HCT116 (cell line): ENCODE results near the gene SMARCD2. TPM values are rescaled to one million over a fixed set of nuclear protein-coding genes. Genes with fewer than 3 reads are reported as not detected.

Experiments used
- ATAC-seq: fragments of 200-7000 bp; cut with Tn5 transposase; 2 replicates; pipeline ENCODE4 v1.9.1; 2020; ENCODE audit warnings: mild to moderate bottlenecking, moderate library complexity
- BruUV-seq: library from RNA; stranded (reverse); fragments of 400-500 nt; replicated peaks from 2 replicates; lab custom pipeline; 2021; lab: Mats Ljungman, UMichigan
- CTCF ChIA-PET: fragments of 300-600 bp; sonication (Branson Sonifier 250); formaldehyde crosslinking; loops from one replicate; lab custom pipeline; 2021; ENCODE audit warnings: antibody characterized with exemption; lab: Charles Lee
- POLR2A ChIA-PET: fragments of 300-600, 350-600 bp; sonication (Branson Sonifier 250); formaldehyde crosslinking; loops from one replicate; lab custom pipeline; 2021; ENCODE audit warnings: antibody characterized with exemption; lab: Charles Lee
- RAD21 ChIA-PET, 2 experiments: fragments of 300-600 bp; sonication (Branson Sonifier 250); formaldehyde crosslinking; loops; one replicate each; lab custom pipeline; 2023; ENCODE audit warnings: low total read pairs in 2 of 2; ENCODE audit not compliant: uncharacterized antibody in 2 of 2, unreplicated experiment in 2 of 2, low non-redundant PET in 1 of 2; lab: Charles Lee
- DNase-seq: peaks from one replicate; pipeline ENCODE4 v3.0.0-alpha.2; 2010; ENCODE audit warnings: low read depth, low spot score
- H2AFZ ChIP-seq: fragments of 200-600 bp; shearing (Covaris generic), sonication (generic); 2 replicates; pipeline ENCODE4 v1.6.1; 2017; ENCODE audit warnings: low read depth, mixed run types, mixed read lengths, antibody characterized with exemption, low read length; ENCODE audit not compliant: poor library complexity, severe bottlenecking
- H3K27ac ChIP-seq: 2 replicates; pipeline ENCODE4 v1.5.1; 2012; ENCODE audit warnings: low read depth, low read length
- H3K27me3 ChIP-seq: fragments of 200-600 bp; sonication (generic); 2 replicates; pipeline ENCODE4 v1.6.1; 2016; ENCODE audit warnings: mixed run types, low read length, mixed read lengths; ENCODE audit not compliant: insufficient read depth
- H3K36me3 ChIP-seq, 2 experiments: fragments of 200-500 bp in 1 of 2; fragments of 200-600 bp in 1 of 2; sonication (Bioruptor generic) in 1 of 2; sonication (generic) in 1 of 2; 2 replicates each; pipeline versions ENCODE4 v1.5.1 to v1.6.1; 2014 to 2016; ENCODE audit warnings: low read length in 2 of 2, inconsistent platforms in 1 of 2, mixed read lengths in 1 of 2, mixed run types in 1 of 2; ENCODE audit not compliant: insufficient read depth in 2 of 2, control insufficient read depth in 1 of 2
- H3K4me1 ChIP-seq, 2 experiments: fragments of 200-600 bp in 1 of 2; sonication (generic) in 1 of 2; 2 replicates each; pipeline versions ENCODE4 v1.5.1 to v1.6.1; 2012 to 2017; ENCODE audit warnings: low read length in 2 of 2, inconsistent platforms in 1 of 2, mild to moderate bottlenecking in 1 of 2, mixed read lengths in 1 of 2, mixed run types in 1 of 2, moderate library complexity in 1 of 2; ENCODE audit not compliant: insufficient read depth in 2 of 2, control insufficient read depth in 1 of 2
- H3K4me2 ChIP-seq: fragments of 200-600 bp; sonication (generic); 2 replicates; pipeline ENCODE4 v1.6.1; 2017; ENCODE audit warnings: mixed run types, low read length, mixed read lengths
- H3K4me3 ChIP-seq, 2 experiments: fragments of 200-600 bp in 1 of 2; sonication (generic) in 1 of 2; replicated peaks in 1 of 2; 2 replicates each; pipeline ENCODE4 v1.5.1; 2011 to 2016; ENCODE audit warnings: low read length in 2 of 2, control low read depth in 1 of 2, low read depth in 1 of 2, mild to moderate bottlenecking in 1 of 2, mixed read lengths in 1 of 2, mixed run types in 1 of 2
- H3K79me2 ChIP-seq: fragments of 200-600 bp; sonication (generic); 2 replicates; pipeline ENCODE4 v1.6.1; 2017; ENCODE audit warnings: mild to moderate bottlenecking, mixed run types, low read length, moderate library complexity, mixed read lengths; ENCODE audit not compliant: insufficient read depth
- H3K9ac ChIP-seq: fragments of 200-600 bp; sonication (generic); 2 replicates; pipeline ENCODE4 v1.6.1; 2016; ENCODE audit warnings: low read length, mixed read lengths
- H3K9me2 ChIP-seq: fragments of 200-600 bp; sonication (generic), shearing (Covaris generic); 2 replicates; pipeline ENCODE4 v1.6.1; 2017; ENCODE audit warnings: mixed run types, mild to moderate bottlenecking, moderate library complexity; ENCODE audit not compliant: insufficient read depth
- H3K9me3 ChIP-seq, 2 experiments: fragments of 200-500 bp in 1 of 2; fragments of 200-600 bp in 1 of 2; sonication (Bioruptor generic) in 1 of 2; sonication (generic) in 1 of 2; 2 replicates each; pipeline ENCODE4 v1.6.1; 2014 to 2017; ENCODE audit warnings: low read length in 2 of 2, mixed read lengths in 2 of 2, inconsistent platforms in 1 of 2, low read depth in 1 of 2, mild to moderate bottlenecking in 1 of 2, mixed run types in 1 of 2, moderate library complexity in 1 of 2; ENCODE audit not compliant: control insufficient read depth in 1 of 2, insufficient read depth in 1 of 2
- H4K20me1 ChIP-seq: fragments of 200-600 bp; sonication (generic), shearing (Covaris generic); 2 replicates; pipeline ENCODE4 v1.6.1; 2017; ENCODE audit warnings: mixed run types, mild to moderate bottlenecking, moderate library complexity; ENCODE audit not compliant: insufficient read depth
- CBX3 ChIP-seq: IDR thresholded peaks from 2 replicates; pipeline ENCODE4 v1.6.1; 2012; ENCODE audit warnings: low read depth
- CEBPB ChIP-seq: IDR thresholded peaks from 2 replicates; pipeline ENCODE4 v1.6.1; 2012; ENCODE audit warnings: low read depth
- CTCF ChIP-seq, 3 experiments: fragments of 200-600 bp in 1 of 3; sonication (generic) in 1 of 3; IDR thresholded peaks in 2 of 3; conservative IDR thresholded peaks in 1 of 3; 2 replicates each; pipeline ENCODE4 v1.5.1; 2012 to 2017; ENCODE audit warnings: low read depth in 2 of 3, low read length in 2 of 3, antibody characterized with exemption in 1 of 3, borderline replicate concordance in 1 of 3, control low read depth in 1 of 3, mild to moderate bottlenecking in 1 of 3, mixed read lengths in 1 of 3, mixed run types in 1 of 3, moderate library complexity in 1 of 3; ENCODE audit not compliant: insufficient read depth in 1 of 3
- EGR1 ChIP-seq: IDR thresholded peaks from 2 replicates; pipeline ENCODE4 v1.6.1; 2012; ENCODE audit warnings: low read depth
- EZH2phosphoT487 ChIP-seq: fragments of 200-600 bp; IDR thresholded peaks from 2 replicates; pipeline ENCODE4 v1.6.1; 2018; ENCODE audit warnings: antibody characterized with exemption, borderline replicate concordance
- FOSL1 ChIP-seq: IDR thresholded peaks from 2 replicates; pipeline ENCODE4 v1.6.1; 2012; ENCODE audit warnings: low read depth
- MAX ChIP-seq: IDR thresholded peaks from 2 replicates; pipeline ENCODE4 v1.6.1; 2012
- POLR2A ChIP-seq: IDR thresholded peaks from 2 replicates; pipeline ENCODE4 v1.7.0; 2011; ENCODE audit warnings: borderline replicate concordance; ENCODE audit not compliant: insufficient read depth, insufficient read length; ENCODE audit errors: extremely low read depth
- POLR2AphosphoS5 ChIP-seq: IDR thresholded peaks from 2 replicates; pipeline ENCODE4 v1.6.1; 2011; ENCODE audit warnings: mild to moderate bottlenecking, low read depth, low read length, moderate library complexity
- RAD21 ChIP-seq: IDR thresholded peaks from 2 replicates; pipeline ENCODE4 v1.6.1; 2012; ENCODE audit warnings: low read depth, mild to moderate bottlenecking
- SIN3A ChIP-seq: IDR thresholded peaks from 2 replicates; pipeline ENCODE4 v1.6.1; 2012; ENCODE audit warnings: low read depth
- SP1 ChIP-seq: IDR thresholded peaks from 2 replicates; pipeline ENCODE4 v1.6.1; 2012; ENCODE audit warnings: low read depth
- SRF ChIP-seq: IDR thresholded peaks from 2 replicates; pipeline ENCODE4 v1.6.1; 2012; ENCODE audit warnings: low read depth
- TCF7L2 ChIP-seq: IDR thresholded peaks from 2 replicates; pipeline ENCODE4 v1.7.0; 2011; ENCODE audit warnings: borderline replicate concordance, inconsistent platforms; ENCODE audit not compliant: insufficient read depth, insufficient read length; ENCODE audit errors: extremely low read depth
- YY1 ChIP-seq: IDR thresholded peaks from 2 replicates; pipeline ENCODE4 v1.6.1; 2011; ENCODE audit warnings: low read length, low read depth, moderate library complexity, mild to moderate bottlenecking; ENCODE audit not compliant: insufficient replicate concordance; ENCODE audit errors: extremely low read depth
- ZFX ChIP-seq: fragments of 450-650 bp; IDR thresholded peaks from 2 replicates; pipeline ENCODE4 v1.6.1; 2017
- ZNF274 ChIP-seq: fragments of 200-500 bp; sonication (Bioruptor generic); IDR thresholded peaks from 2 replicates; pipeline ENCODE4 v1.6.1; 2014; ENCODE audit warnings: mild to moderate bottlenecking, low read depth, low read length, inconsistent platforms
- intact Hi-C: fragments of 100-400 bp; cut with micrococcal nuclease; formaldehyde crosslinking; loops from 2 replicates; pipeline ENCODE4 v1.10.0; 2022
- total RNA-seq: library from RNA; stranded (reverse); gene quantifications from one replicate; pipeline ENCODE4 v1.2.1, GENCODE V29; 2021; ENCODE audit not compliant: unreplicated experiment
- TF ChIP-seq, protein P1 (sequence below): IDR thresholded peaks from 2 replicates; pipeline ENCODE4 v1.6.1; 2012; ENCODE audit warnings: low read depth

Gene SMARCD2
- total RNA-seq, 1 experiment from 2014 or later = 168 TPM

DNA sequence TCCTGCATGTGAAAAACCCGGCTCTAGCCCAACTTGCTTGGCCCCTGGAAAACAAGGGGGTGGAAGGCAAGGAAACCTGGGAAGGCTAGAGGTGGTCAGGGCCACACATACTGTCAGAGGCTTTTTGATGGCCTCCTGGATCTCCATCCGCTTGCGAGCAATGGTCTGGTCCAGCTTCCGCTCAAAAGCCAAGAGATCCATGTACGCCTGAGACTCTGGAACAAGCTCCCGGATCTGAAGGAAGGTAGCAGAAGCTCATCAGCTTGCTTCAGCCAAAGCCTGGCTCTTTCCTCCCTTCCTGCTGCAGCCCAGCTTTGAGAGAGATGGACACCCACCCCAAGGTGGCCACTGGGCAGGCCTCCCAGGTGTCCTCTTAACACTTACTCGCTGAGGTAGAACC is 5.7 kb downstream of the SMARCD2 start:
- DNase-seq = no peak
- no TSS peak for BruUV-seq
- H3K9me2 ChIP-seq = no peaks in the 10 kb centered on the region
- no peaks in the 10 kb centered on the region for H3K9me3 ChIP-seq
- no peak overlapping the region for H2AFZ ChIP-seq
- H3K27me3 ChIP-seq = no peaks in the 10 kb centered on the region
- no peak for ATAC-seq
- peaks cover 33 to 45% of the 10 kb centered on the region in 2 experiments for H3K4me1 ChIP-seq
- peaks cover 34 to 55% of the 10 kb centered on the region in 2 experiments for H3K36me3 ChIP-seq
- H3K79me2 ChIP-seq = peaks cover 66% of the 10 kb centered on the region
- no peak overlapping the region for H3K27ac ChIP-seq
- POLR2A ChIA-PET = no interaction called here
- no peak for TF ChIP-seq EGR1
- TF ChIP-seq MAX = no peak
- TF ChIP-seq ZFX = no peak
- no peak for TF ChIP-seq CEBPB
- TF ChIP-seq POLR2AphosphoS5 = no peak
- TF ChIP-seq RAD21 = no peak
- TF ChIP-seq TCF7L2 = no peak
- TF ChIP-seq EZH2phosphoT487 = no peak
- TF ChIP-seq CTCF (IDR thresholded peaks at IDR 0.05 in 2 of 3, conservative IDR thresholded peaks at IDR 0.05 in 1 of 3; ENCODE audit: borderline replicate concordance in 1 of 3, insufficient read depth in 1 of 3, low read depth in 2 of 3, low read length in 2 of 3) = no peak
- no peak for TF ChIP-seq SRF
- no peak for TF ChIP-seq FOSL1
- no peak for TF ChIP-seq YY1
- TF ChIP-seq, protein P1, sequence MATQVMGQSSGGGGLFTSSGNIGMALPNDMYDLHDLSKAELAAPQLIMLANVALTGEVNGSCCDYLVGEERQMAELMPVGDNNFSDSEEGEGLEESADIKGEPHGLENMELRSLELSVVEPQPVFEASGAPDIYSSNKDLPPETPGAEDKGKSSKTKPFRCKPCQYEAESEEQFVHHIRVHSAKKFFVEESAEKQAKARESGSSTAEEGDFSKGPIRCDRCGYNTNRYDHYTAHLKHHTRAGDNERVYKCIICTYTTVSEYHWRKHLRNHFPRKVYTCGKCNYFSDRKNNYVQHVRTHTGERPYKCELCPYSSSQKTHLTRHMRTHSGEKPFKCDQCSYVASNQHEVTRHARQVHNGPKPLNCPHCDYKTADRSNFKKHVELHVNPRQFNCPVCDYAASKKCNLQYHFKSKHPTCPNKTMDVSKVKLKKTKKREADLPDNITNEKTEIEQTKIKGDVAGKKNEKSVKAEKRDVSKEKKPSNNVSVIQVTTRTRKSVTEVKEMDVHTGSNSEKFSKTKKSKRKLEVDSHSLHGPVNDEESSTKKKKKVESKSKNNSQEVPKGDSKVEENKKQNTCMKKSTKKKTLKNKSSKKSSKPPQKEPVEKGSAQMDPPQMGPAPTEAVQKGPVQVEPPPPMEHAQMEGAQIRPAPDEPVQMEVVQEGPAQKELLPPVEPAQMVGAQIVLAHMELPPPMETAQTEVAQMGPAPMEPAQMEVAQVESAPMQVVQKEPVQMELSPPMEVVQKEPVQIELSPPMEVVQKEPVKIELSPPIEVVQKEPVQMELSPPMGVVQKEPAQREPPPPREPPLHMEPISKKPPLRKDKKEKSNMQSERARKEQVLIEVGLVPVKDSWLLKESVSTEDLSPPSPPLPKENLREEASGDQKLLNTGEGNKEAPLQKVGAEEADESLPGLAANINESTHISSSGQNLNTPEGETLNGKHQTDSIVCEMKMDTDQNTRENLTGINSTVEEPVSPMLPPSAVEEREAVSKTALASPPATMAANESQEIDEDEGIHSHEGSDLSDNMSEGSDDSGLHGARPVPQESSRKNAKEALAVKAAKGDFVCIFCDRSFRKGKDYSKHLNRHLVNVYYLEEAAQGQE = no peak
- no peak for TF ChIP-seq SP1
- no peak for TF ChIP-seq POLR2A
- no peak for TF ChIP-seq CBX3
- TF ChIP-seq SIN3A = no peak
- no peak for TF ChIP-seq ZNF274
- TF ChIP-seq, all 23 proteins: peak for 0
- H3K4me3 ChIP-seq = no peak overlapping the region
- CTCF ChIA-PET = no interaction called here
- no peaks in the 10 kb centered on the region for H4K20me1 ChIP-seq
- no peak overlapping the region for H3K4me2 ChIP-seq
- RAD21 ChIA-PET = no interaction called here
- no peak overlapping the region for H3K9ac ChIP-seq
- intact Hi-C loops = no loop called here
